ENCODE data around the gene FGF14.

The FGF14 gene

GRCh38 chr13:102347490-102347889 is 54.4 kb downstream of the FGF14 start:
- TF ChIP-seq CTCF (IDR thresholded peaks at IDR 0.05; ENCODE audit: borderline replicate concordance, insufficient read depth, low read depth, low read length): no peak

GRCh38 chr13:102346769-102347168 is 55.1 kb downstream of the FGF14 start:
- TF ChIP-seq CTCF (IDR thresholded peaks at IDR 0.05; ENCODE audit: borderline replicate concordance, insufficient read depth, low read depth, low read length): no peak
- H3K4me3 ChIP-seq (ENCODE audit: low read depth, low read length): no peak overlapping the region

More at GRCh38 chr13:102347490-102347889, 54.4 kb downstream of the FGF14 start:
- no peak overlapping the region for H3K4me3 ChIP-seq (ENCODE audit: low read depth, low read length)

GRCh38 chr13:102344410-102344809 is 57.4 kb downstream of the FGF14 start:
- no peak overlapping the region for H3K4me3 ChIP-seq (ENCODE audit: low read depth, low read length)
- TF ChIP-seq CTCF (IDR thresholded peaks at IDR 0.05; ENCODE audit: borderline replicate concordance, insufficient read depth, low read depth, low read length): no peak

GRCh38 chr13:102333320-102334198 is 68.3 kb downstream of the FGF14 start:
- no peak overlapping the region for H3K4me3 ChIP-seq (ENCODE audit: low read depth, low read length)
- no peak for TF ChIP-seq CTCF (IDR thresholded peaks at IDR 0.05; ENCODE audit: borderline replicate concordance, insufficient read depth, low read depth, low read length)

GRCh38 chr13:102328909-102329308 is 72.9 kb downstream of the FGF14 start:
- no peak overlapping the region for H3K4me3 ChIP-seq (ENCODE audit: low read depth, low read length)
- TF ChIP-seq CTCF (IDR thresholded peaks at IDR 0.05; ENCODE audit: borderline replicate concordance, insufficient read depth, low read depth, low read length): no peak

GRCh38 chr13:102327119-102327617 is 74.7 kb downstream of the FGF14 start:
- TF ChIP-seq CTCF (IDR thresholded peaks at IDR 0.05; ENCODE audit: borderline replicate concordance, insufficient read depth, low read depth, low read length): no peak
- no peak overlapping the region for H3K4me3 ChIP-seq (ENCODE audit: low read depth, low read length)

Measured in GM12875 (cell line).